Natural killer cell (primary cell): ENCODE results near the gene CCDC57. TPM values are rescaled to one million over a fixed set of nuclear protein-coding genes. Genes with fewer than 3 reads are reported as not detected.

Source experiments
- ATAC-seq, 3 donors: fragments of 150-1000 bp in 2 of 3; fragments of 200-7000 bp in 1 of 3; cut with Tn5 transposase; 1 replicate in 1 of 3; 2 replicates in 2 of 3; pipeline ENCODE4 v1.10.0; 2021; ENCODE audit warnings: mild to moderate bottlenecking in 2 of 3, moderate library complexity in 2 of 3
- DNase-seq, 2 donors: peaks; one replicate each; pipeline versions ENCODE4 v3.0.0 to v3.0.0-alpha.2; 2013 to 2021; ENCODE audit warnings: mixed read lengths in 1 of 2
- H3K27ac ChIP-seq: one replicate; pipeline ENCODE4 v1.5.1; 2013; ENCODE audit warnings: mild to moderate bottlenecking, low read length
- H3K27me3 ChIP-seq: one replicate; pipeline ENCODE4 v1.6.1; 2013; ENCODE audit warnings: low read length; ENCODE audit not compliant: control insufficient read depth, insufficient read depth
- H3K36me3 ChIP-seq: one replicate; pipeline ENCODE4 v1.6.1; 2013; ENCODE audit warnings: low read length; ENCODE audit not compliant: control insufficient read depth, insufficient read depth
- H3K4me1 ChIP-seq: one replicate; pipeline ENCODE4 v1.6.1; 2013; ENCODE audit warnings: low read length; ENCODE audit not compliant: control insufficient read depth, insufficient read depth
- H3K4me3 ChIP-seq: one replicate; pipeline ENCODE4 v1.5.1; 2013; ENCODE audit warnings: low read length
- H3K9me3 ChIP-seq: one replicate; pipeline ENCODE4 v1.6.1; 2013; ENCODE audit warnings: low read length; ENCODE audit not compliant: control insufficient read depth, insufficient read depth
- H3K27ac Mint-ChIP-seq, 2 donors: one replicate each; pipeline ENCODE4 v1.8.0; 2022; ENCODE audit warnings: mild to moderate bottlenecking in 2 of 2, mixed read lengths in 2 of 2, moderate library complexity in 1 of 2
- H3K27me3 Mint-ChIP-seq, 2 donors: one replicate each; pipeline ENCODE4 v1.8.0; 2022; ENCODE audit warnings: low read depth in 2 of 2, mixed read lengths in 2 of 2
- H3K36me3 Mint-ChIP-seq: one replicate; pipeline ENCODE4 v1.8.0; 2022; ENCODE audit warnings: mixed read lengths
- H3K4me1 Mint-ChIP-seq, 2 donors: one replicate each; pipeline ENCODE4 v1.8.0; 2022; ENCODE audit warnings: mixed read lengths in 2 of 2
- H3K4me3 Mint-ChIP-seq: one replicate; pipeline ENCODE4 v1.8.0; 2022; ENCODE audit warnings: mild to moderate bottlenecking, moderate library complexity, mixed read lengths
- H3K9me3 Mint-ChIP-seq, 2 donors: one replicate each; pipeline ENCODE4 v1.8.0; 2022; ENCODE audit warnings: mixed read lengths in 2 of 2
- WGBS: methylation state at CpG from one replicate; pipeline ENCODE4 v1.1.7; 2013; ENCODE audit warnings: missing lambda C conversion rate; ENCODE audit not compliant: insufficient coverage; 5-methylcytosine and 5-hydroxymethylcytosine counted together
- intact Hi-C: fragments of 100-400 bp; cut with micrococcal nuclease; formaldehyde crosslinking; loops from one replicate; pipeline ENCODE4 v1.14.2; 2022
- total RNA-seq, 4 donors: library from RNA; stranded (reverse); fragments of 120-200 nt in 1 of 4; gene quantifications; one replicate each; pipeline versions ENCODE4 v1.2.3 to v1.2.4, GENCODE V29; 2013 to 2022
- TF ChIP-seq, protein P1 (sequence below): fragments of 200-600 bp; IDR thresholded peaks from one replicate; pipeline ENCODE4 v1.8.0; 2022; ENCODE audit warnings: antibody characterized with exemption

Gene CCDC57
- total RNA-seq, 3 donors from 2014 or later (not counting 1 experiment from before 2014, with no cell fraction given): 69.7 to 79.2 (median 75.1) TPM

DNA sequence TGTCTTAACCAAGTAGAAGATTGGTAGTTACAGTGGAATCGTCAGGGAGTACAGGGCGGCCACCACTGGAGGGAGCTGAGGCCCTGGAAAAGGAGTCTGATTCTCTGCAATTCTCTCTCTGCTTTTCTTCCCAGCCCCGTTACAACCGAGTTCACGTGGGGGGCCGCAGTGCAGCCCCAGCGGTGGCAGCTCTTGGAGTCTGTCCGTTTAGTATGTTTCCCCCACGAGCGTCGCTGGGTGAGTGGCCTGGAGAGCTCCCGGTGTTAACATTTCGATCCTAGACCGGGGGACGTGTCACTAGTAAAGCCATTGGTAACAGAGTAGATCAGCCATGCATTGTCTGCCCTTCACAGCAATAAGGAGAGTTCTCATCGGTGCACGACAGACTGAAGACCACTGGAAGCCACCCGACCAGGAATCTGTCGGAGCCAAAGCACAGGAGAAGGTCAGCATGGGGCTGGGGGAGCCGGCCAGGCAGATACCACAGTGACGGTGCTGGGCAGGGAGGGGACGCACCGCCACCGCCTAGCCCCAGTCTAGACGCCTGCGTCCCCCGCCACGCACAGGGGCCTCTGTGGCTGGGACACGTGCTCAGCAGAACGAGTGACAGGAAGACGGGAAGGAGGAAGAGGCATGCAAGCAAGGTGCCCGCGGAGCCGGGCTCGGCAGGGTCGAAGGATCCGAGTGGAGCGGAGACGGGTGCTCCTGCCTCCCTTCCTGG, 31.9 kb upstream of the CCDC57 start:
- H3K36me3 ChIP-seq: peaks cover 78% of the 10 kb centered on the region
- H3K4me1 Mint-ChIP-seq: peaks cover 60 to 83% of the 10 kb centered on the region in 2 donors
- H3K4me3 ChIP-seq: no peak overlapping the region
- WGBS: 93% methylated on average over 39 of the region's 39 CpGs
- no peak overlapping the region for H3K27ac ChIP-seq
- H3K36me3 Mint-ChIP-seq: peaks cover 25% of the 10 kb centered on the region
- DNase-seq (peak; percentile 30 to 55), ATAC-seq (peak in 1 of 3 donors; percentile 18)
- H3K9me3 ChIP-seq: no peaks in the 10 kb centered on the region
- no peaks in the 10 kb centered on the region for H3K27me3 ChIP-seq
- TF ChIP-seq, protein P1, sequence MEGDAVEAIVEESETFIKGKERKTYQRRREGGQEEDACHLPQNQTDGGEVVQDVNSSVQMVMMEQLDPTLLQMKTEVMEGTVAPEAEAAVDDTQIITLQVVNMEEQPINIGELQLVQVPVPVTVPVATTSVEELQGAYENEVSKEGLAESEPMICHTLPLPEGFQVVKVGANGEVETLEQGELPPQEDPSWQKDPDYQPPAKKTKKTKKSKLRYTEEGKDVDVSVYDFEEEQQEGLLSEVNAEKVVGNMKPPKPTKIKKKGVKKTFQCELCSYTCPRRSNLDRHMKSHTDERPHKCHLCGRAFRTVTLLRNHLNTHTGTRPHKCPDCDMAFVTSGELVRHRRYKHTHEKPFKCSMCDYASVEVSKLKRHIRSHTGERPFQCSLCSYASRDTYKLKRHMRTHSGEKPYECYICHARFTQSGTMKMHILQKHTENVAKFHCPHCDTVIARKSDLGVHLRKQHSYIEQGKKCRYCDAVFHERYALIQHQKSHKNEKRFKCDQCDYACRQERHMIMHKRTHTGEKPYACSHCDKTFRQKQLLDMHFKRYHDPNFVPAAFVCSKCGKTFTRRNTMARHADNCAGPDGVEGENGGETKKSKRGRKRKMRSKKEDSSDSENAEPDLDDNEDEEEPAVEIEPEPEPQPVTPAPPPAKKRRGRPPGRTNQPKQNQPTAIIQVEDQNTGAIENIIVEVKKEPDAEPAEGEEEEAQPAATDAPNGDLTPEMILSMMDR: no peak
- H3K27me3 Mint-ChIP-seq: no peaks in the 10 kb centered on the region
- H3K4me1 ChIP-seq: peaks cover 54% of the 10 kb centered on the region
- H3K4me3 Mint-ChIP-seq: peak overlapping the region; percentile 30
- peak overlapping the region; percentile 87 to 88 for H3K27ac Mint-ChIP-seq
- H3K9me3 Mint-ChIP-seq: no peaks in the 10 kb centered on the region
- intact Hi-C loops: loop anchor here (10.0 kb wide), 1 partner anchor 170 kb away; the partner anchor contains the start of genes HEXD and OGFOD3

GRCh38 chr17:82243648-82244412, 31.2 kb upstream of the CCDC57 start:
- DNase-seq (no peak), ATAC-seq (no peak)
- intact Hi-C loops: loop anchor here (10.0 kb wide), 1 partner anchor 171 kb away; the partner anchor contains the start of genes HEXD and OGFOD3
- Histone ChIP-seq H3K27me3 (no peaks in the 10 kb centered on the region), H3K27ac (no peak overlapping the region), H3K9me3 (no peaks in the 10 kb centered on the region), H3K4me3 (no peak overlapping the region), H3K4me1 (peaks cover 62% of the 10 kb centered on the region), H3K36me3 (peaks cover 74% of the 10 kb centered on the region)
- peaks cover 25% of the 10 kb centered on the region for H3K36me3 Mint-ChIP-seq
- H3K4me1 Mint-ChIP-seq: peaks cover 62 to 87% of the 10 kb centered on the region in 2 donors
- no peaks in the 10 kb centered on the region for H3K27me3 Mint-ChIP-seq
- H3K4me3 Mint-ChIP-seq: peak overlapping the region; percentile 30
- TF ChIP-seq, protein P1: no peak
- WGBS: 92% methylated on average over 19 of the region's 19 CpGs
- no peaks in the 10 kb centered on the region for H3K9me3 Mint-ChIP-seq
- H3K27ac Mint-ChIP-seq: peak overlapping the region; percentile 87 to 88

- WGBS: 95% methylated on average over 29 of the region's 29 CpGs
- intact Hi-C loops: loop anchor here (10.0 kb wide), 1 partner anchor 172 kb away; the partner anchor contains the start of genes HEXD and OGFOD3
Measured at GRCh38 chr17:82242977-82243647, 30.5 kb upstream of the CCDC57 start.

More at GRCh38 chr17:82242977-82243647, 30.5 kb upstream of the CCDC57 start:
- ATAC-seq (no peak), DNase-seq (no peak)
- no peaks in the 10 kb centered on the region for H3K27me3 ChIP-seq
- Mint-ChIP-seq H3K9me3 (no peaks in the 10 kb centered on the region), H3K27me3 (no peaks in the 10 kb centered on the region), H3K36me3 (peaks cover 18% of the 10 kb centered on the region), H3K4me1 (peaks cover 60 to 84% of the 10 kb centered on the region in 2 donors), H3K27ac (peak overlapping the region; percentile 87 to 88), H3K4me3 (no peak overlapping the region)
- no peak overlapping the region for H3K27ac ChIP-seq
- TF ChIP-seq, protein P1: no peak
- H3K4me3 ChIP-seq: no peak overlapping the region
- peaks cover 69% of the 10 kb centered on the region for H3K36me3 ChIP-seq
- no peaks in the 10 kb centered on the region for H3K9me3 ChIP-seq
- H3K4me1 ChIP-seq: peaks cover 69% of the 10 kb centered on the region
